HG02870 (cell line): ENCODE results near the gene ZNF503.

Experiments used
- ATAC-seq: cut with Tn5 transposase; IDR thresholded peaks from one replicate; pipeline ENCODE4 v1.9.1; 2021; ENCODE audit warnings: mild to moderate bottlenecking, moderate library complexity; ENCODE audit not compliant: unreplicated experiment

Gene ZNF503

GRCh38 chr10:75358132-75358531 lies 43.4 kb downstream of the ZNF503 start:
- no peak for ATAC-seq

- ATAC-seq: no peak
These were observed 44.1 kb downstream of the ZNF503 start for GRCh38 chr10:75357500-75357899.

DNA sequence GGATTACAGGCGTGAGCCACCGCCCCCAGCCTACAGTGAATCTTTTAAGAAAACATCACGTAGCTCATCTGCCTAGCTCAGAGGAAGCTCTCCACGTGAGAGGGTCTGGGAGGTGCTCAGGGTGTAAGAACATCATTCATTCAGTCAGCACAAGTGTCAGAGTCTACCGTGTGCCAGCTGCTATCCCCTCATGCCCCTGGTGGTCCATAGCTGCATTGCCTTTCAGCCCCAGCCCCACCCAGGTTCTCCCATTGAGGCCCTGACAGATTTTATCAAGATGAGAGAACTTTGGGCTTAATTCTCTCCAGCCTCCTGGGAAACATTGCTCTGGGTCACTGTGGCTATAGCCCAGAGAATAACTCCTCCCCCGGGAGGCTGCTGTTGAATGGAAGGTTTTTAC lies 45.1 kb downstream of the ZNF503 start:
- ATAC-seq: no peak

DNA sequence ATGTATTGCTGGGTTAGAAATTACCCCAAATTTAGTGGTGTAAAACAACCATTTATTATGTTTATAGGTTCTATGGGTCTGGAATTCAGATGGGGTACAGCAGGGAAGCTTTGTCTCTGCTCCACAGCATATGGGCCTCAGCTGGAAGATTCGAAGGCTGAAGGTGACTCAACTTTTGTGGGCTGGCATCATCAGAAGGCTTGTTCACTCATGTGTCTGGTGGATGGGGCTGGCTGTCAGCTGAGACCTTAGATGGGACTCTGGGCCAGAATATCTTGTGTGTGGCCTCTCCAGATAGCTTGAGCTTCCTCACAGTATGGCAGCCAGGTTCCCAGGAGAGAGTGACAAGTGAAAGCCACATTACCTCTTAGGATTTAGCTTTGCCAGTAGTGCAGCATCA lies 45.9 kb downstream of the ZNF503 start:
- ATAC-seq: no peak

GRCh38 chr10:75353183-75353582 lies 48.4 kb downstream of the ZNF503 start:
- ATAC-seq: no peak

DNA sequence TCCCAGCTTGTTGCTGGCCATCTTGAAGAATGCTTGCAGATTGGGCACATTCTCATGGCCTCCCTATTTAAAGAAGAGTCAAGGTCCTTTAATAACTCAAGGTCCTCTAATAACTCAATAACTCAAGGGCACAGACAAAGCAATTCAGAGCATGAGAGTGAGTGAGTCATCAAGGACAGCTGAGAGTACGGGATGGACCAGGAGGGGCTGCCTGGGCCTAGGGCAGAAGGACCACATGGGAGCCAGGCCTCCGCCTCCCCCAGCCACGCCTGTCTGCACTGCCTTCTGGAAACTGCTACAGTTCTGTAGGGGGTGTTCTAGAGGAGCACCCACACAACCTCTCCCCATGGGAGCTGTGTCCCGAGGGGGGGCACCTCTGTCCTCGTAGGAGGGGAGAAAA lies 48.9 kb downstream of the ZNF503 start:
- ATAC-seq: no peak

GRCh38 chr10:75351637-75352036 lies 49.9 kb downstream of the ZNF503 start:
- ATAC-seq: no peak

- ATAC-seq: no peak
These were observed 50.8 kb downstream of the ZNF503 start for GRCh38 chr10:75350791-75351190.
